Measurements from ENCODE around the gene TEK.

GRCh38 chr9:27157736-27158135, 48.7 kb downstream of the TEK start:
- peak in 1 of 3 experiments; percentile 17 for TF ChIP-seq CTCF (optimal IDR thresholded peaks at IDR 0.05 in 1 of 3, IDR thresholded peaks at IDR 0.05 in 1 of 3, conservative IDR thresholded peaks at IDR 0.05 in 1 of 3; ENCODE audit: extremely low read depth in 1 of 3, insufficient read depth in 2 of 3, low read length in 3 of 3)
- no peak for TF ChIP-seq EZH2 (IDR thresholded peaks at IDR 0.05; ENCODE audit: low read length)
